ENCODE results near the gene JAKMIP1. TPM values are rescaled to one million over a fixed set of nuclear protein-coding genes. Genes with fewer than 3 reads are reported as not detected.

The JAKMIP1 gene
- total RNA-seq, 1 donor from 2014 or later, result not detected

GRCh38 chr4:6207602-6208001 lies 7.3 kb upstream of the JAKMIP1 start:
- Histone ChIP-seq H3K4me3 (ENCODE audit: low read depth, low read length) (no peak overlapping the region), H3K27me3 (ENCODE audit: control insufficient read depth, insufficient read depth, low read length) (no peaks in the 10 kb centered on the region), H3K36me3 (ENCODE audit: control insufficient read depth, insufficient read depth, low read length) (no peaks in the 10 kb centered on the region)
- DNase-seq (ENCODE audit: low read depth), result no peak
- no peak for TF ChIP-seq CTCF (IDR thresholded peaks at IDR 0.05; ENCODE audit: insufficient read depth, low read length, poor library complexity, severe bottlenecking)

- TF ChIP-seq CTCF (IDR thresholded peaks at IDR 0.05; ENCODE audit: insufficient read depth, low read length, poor library complexity, severe bottlenecking), result no peak
- Histone ChIP-seq H3K36me3 (ENCODE audit: control insufficient read depth, insufficient read depth, low read length) (no peaks in the 10 kb centered on the region), H3K4me3 (ENCODE audit: low read depth, low read length) (no peak overlapping the region), H3K27me3 (ENCODE audit: control insufficient read depth, insufficient read depth, low read length) (no peaks in the 10 kb centered on the region)
- no peak for DNase-seq (ENCODE audit: low read depth)
Observed at GRCh38 chr4:6206771-6207290, 6.5 kb upstream of the JAKMIP1 start.

GRCh38 chr4:6205973-6206372 lies 5.6 kb upstream of the JAKMIP1 start:
- no peak for TF ChIP-seq CTCF (IDR thresholded peaks at IDR 0.05; ENCODE audit: insufficient read depth, low read length, poor library complexity, severe bottlenecking)
- Histone ChIP-seq H3K4me3 (ENCODE audit: low read depth, low read length) (no peak overlapping the region), H3K36me3 (ENCODE audit: control insufficient read depth, insufficient read depth, low read length) (no peaks in the 10 kb centered on the region), H3K27me3 (ENCODE audit: control insufficient read depth, insufficient read depth, low read length) (peaks cover 7% of the 10 kb centered on the region)
- no peak for DNase-seq (ENCODE audit: low read depth)

- DNase-seq (ENCODE audit: low read depth), result no peak
- Histone ChIP-seq H3K4me3 (ENCODE audit: low read depth, low read length) (no peak overlapping the region), H3K27me3 (ENCODE audit: control insufficient read depth, insufficient read depth, low read length) (peaks cover 10% of the 10 kb centered on the region), H3K36me3 (ENCODE audit: control insufficient read depth, insufficient read depth, low read length) (no peaks in the 10 kb centered on the region)
- TF ChIP-seq CTCF (IDR thresholded peaks at IDR 0.05; ENCODE audit: insufficient read depth, low read length, poor library complexity, severe bottlenecking), result no peak
Observed at GRCh38 chr4:6205567-6205931, 5.2 kb upstream of the JAKMIP1 start.

GRCh38 chr4:6204871-6205566 lies 4.7 kb upstream of the JAKMIP1 start:
- DNase-seq (ENCODE audit: low read depth), result no peak
- Histone ChIP-seq H3K36me3 (ENCODE audit: control insufficient read depth, insufficient read depth, low read length) (no peaks in the 10 kb centered on the region), H3K4me3 (ENCODE audit: low read depth, low read length) (no peak overlapping the region), H3K27me3 (ENCODE audit: control insufficient read depth, insufficient read depth, low read length) (peaks cover 10% of the 10 kb centered on the region)
- TF ChIP-seq CTCF (IDR thresholded peaks at IDR 0.05; ENCODE audit: insufficient read depth, low read length, poor library complexity, severe bottlenecking), result no peak

- Histone ChIP-seq H3K36me3 (ENCODE audit: control insufficient read depth, insufficient read depth, low read length) (no peaks in the 10 kb centered on the region), H3K4me3 (ENCODE audit: low read depth, low read length) (no peak overlapping the region), H3K27me3 (ENCODE audit: control insufficient read depth, insufficient read depth, low read length) (peaks cover 19% of the 10 kb centered on the region)
- no peak for TF ChIP-seq CTCF (IDR thresholded peaks at IDR 0.05; ENCODE audit: insufficient read depth, low read length, poor library complexity, severe bottlenecking)
- no peak for DNase-seq (ENCODE audit: low read depth)
Observed at GRCh38 chr4:6204098-6204497, 3.7 kb upstream of the JAKMIP1 start.

Data from kidney epithelial cell (primary cell).